CD4-positive, alpha-beta T cell treated with Interleukin-2 at 100 ng/mL for 4 hours (primary cell): ENCODE measurements around the gene CYP27A1.
A peak's percentile ranks its signal among the peaks of the same experiment; 100 is the strongest.
"Not testable (repeated sequence)": the region's sequence is repeated elsewhere in the genome, so short reads cannot be mapped to it uniquely, and the experiment has no call there.

ENCODE experiments used
- DNase-seq: peaks from one replicate; pipeline ENCODE4 v3.0.0-alpha.2; 2020; ENCODE audit warnings: low spot score

CYP27A1 gene

DNA sequence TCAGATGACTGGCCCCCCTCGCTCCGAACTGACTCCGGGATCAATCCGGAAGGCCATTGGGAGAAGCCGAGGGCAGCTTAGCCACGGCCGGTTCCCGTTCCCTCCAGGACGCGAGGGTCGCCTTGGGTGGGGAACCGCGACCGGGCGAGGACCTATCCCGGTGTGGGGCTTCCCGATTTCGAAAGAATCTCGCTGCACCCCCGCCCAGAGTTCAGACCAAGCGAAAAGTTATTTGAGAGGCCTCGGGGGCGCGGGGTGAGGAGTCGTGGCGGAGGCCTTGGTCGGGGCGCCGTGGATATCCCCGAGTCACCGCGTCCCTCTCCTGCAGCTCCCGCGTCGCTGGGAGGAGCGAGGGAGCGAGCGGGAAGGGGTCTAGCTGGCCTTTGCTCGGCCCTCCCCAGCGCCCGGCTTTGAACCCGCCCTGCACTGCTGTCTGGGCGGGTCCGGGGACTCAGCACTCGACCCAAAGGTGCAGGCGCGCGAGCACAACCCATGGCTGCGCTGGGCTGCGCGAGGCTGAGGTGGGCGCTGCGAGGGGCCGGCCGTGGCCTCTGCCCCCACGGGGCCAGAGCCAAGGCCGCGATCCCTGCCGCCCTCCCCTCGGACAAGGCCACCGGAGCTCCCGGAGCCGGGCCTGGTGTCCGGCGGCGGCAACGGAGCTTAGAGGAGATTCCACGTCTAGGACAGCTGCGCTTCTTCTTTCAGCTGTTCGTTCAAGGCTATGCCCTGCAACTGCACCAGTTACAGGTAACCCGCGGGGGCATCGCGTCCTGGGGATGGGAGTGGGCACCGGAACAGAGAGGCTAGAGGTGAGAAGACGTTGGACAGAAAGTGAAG lies at the start of gene CYP27A1:
TSS of gene CYP27A1 (plus strand) at position 457 of the 837 bp plus-strand sequence. CDS start at position 493, 36 bp downstream.
- DNase-seq: no peak

DNA sequence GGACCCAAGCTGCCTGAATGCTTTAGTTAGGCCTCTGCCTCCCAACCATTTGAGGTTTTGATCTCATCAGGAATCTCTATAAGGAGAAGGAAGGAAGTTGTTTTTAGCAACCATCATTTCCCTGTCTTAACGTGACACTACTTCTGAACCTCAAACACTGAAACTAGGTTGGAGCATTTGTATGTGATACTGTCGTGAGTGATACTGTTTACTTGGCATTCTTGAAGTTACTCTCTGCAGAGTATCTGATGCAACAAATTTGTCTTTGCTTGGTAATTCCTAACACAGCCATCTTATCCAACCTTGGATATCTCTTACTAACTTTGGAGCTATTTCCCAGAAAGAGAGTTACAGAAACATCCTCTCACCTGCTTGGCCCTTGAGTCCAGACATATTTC lies 49.2 kb upstream of the CYP27A1 start:
- no peak for DNase-seq

DNA sequence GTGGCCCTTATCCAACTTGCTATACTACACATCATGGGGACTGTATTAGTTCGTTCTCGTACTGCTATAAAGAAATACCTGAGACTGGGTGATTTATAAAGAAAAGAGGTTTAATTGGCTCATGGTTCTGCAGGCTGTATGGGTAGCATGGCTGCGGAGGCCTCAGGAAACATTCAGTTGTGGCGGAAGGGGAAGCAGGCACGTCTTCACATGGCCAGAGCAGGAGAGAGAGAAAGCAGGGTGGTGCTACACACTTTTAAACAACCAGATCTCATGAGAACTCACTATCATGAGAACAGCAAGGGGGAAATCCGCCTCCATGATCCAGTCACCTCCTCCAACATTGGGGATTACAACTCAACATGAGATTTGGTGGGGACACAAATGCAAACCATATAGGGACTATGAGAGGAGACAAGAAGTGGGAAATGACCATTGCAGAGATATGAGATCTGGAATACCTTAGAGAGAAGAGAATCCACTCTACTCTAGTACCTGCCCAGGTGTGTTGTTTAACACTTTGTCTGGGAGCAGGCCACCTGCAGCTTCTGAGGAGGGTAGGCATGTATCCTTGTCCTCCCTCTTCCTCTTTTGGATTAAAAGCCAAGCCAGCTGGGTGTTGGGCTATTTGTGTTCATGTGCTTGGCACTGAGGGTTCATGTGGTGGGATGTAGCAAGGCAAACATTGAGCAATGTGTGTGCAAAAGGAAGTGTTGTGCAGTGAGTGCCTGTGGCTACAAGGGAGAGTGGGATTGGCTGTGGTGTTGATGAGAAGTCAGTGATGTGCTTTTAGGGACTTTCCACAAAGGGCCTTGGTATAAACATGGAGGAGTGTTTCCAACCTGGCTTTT lies 48.6 kb upstream of the CYP27A1 start:
- peak; percentile 15 for DNase-seq

DNA sequence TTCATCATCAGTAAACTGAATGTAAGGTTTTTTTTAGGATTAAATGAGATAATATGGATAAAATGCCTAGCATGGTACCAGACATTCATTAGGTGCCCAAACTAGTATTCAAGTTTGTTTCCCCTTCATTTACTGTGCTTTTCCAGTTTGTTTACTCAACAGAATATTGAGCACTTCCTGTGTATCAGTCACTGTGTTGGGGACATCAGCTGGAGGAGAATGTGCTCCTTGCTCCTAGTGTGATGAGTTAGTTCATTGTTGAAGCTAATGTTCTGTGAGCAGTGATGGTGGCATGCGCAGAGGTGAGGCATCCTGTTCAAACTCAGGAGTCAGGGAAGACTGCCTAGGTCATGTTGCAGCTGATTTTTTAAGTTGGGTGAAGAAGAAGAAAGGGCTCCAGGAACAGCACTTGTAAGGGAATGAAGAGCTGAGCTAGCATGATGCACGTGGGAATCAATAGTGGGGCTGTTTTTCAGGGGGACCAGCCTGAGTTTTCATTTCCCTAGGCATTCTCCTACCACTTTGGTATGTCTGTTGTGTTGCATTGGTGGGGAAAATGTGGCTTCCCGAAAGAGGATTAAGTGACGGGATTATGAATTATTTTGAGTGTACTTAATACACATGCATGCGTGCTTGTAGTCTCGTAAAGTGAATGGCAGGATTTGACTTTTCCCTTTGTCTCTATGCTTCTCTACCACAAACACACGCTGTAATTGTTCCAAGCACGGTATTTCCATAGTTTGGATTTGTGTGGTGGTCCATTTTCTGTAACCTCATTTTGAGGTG lies 47.6 kb upstream of the CYP27A1 start:
- DNase-seq: no peak

DNA sequence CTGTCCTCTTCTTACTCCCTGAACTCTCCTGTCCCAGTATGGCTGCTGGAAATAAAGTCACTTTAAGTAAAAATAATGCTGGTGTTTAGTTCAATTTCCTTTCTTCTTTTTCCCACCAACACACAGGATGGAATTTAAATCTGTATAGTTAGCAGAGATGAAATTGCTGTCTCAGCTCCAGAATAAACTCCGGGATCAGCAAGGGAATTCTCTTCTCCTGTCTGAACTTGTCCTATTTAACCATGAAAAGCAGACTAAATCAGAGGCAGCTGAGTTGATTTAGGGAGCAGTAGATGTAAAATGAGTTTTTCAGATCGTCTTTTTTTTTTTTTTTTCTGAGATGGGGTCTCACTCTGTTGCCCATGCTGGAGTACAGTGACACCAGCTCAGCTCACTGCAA lies 45.4 kb upstream of the CYP27A1 start:
- DNase-seq: no peak

DNA sequence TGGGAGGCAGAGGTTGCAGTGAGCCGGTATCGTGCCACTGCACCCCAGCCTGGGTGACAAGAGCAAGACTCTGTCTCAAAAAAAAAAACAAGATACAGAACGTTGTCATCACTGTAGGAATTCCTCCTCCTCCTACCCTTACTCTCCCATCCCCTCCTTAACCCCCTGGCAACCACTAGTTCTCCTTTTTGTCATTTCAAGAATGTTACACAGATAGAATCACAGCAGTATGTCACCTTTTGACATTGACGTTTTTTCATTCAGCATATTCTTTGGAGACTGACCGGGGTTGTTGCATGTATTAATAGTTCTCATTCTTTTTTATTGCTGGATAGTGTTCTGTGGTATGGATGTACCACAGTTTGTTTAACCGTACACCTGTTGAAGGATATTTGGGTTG lies 38.9 kb upstream of the CYP27A1 start:
- no peak for DNase-seq

DNA sequence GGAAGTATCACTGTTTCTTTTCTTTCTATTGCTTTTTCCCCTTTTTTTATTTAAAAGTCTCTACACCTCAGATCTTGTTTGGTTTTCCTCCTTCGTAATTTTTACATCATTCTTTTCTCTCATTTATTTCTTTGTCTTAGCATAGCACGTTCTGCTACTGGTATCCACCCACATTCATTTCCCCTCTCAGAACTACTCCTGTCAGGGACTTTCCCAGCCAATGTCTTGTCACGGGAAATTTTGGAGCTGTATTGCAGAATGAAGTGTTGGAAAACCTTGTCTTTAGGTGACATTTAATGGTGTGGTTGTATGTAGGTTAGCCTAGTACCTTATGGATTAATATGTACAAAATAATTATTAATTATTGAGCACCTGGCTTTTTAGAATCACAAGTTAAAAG lies 37.3 kb upstream of the CYP27A1 start:
- DNase-seq: no peak

DNA sequence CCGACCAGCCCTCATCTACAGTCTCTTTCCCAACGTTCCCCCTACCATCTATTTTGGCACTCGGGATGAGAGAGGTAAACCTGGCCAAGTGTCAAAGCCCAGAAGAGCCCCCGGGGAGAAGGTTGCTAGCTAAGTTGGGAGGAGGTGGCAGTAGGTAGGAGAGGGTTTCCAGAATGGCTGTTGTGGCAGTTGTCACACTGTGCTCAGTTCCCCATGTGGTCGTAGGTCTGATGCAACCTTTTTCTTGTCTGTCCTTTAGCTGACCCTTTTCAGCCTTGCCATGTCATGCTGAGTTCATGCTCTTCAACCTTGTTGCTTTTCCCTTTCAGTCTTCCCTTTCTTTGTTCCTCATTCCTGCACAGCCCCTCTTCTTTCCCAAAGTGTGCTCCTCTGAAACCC lies 36.8 kb upstream of the CYP27A1 start:
- DNase-seq: no peak

DNA sequence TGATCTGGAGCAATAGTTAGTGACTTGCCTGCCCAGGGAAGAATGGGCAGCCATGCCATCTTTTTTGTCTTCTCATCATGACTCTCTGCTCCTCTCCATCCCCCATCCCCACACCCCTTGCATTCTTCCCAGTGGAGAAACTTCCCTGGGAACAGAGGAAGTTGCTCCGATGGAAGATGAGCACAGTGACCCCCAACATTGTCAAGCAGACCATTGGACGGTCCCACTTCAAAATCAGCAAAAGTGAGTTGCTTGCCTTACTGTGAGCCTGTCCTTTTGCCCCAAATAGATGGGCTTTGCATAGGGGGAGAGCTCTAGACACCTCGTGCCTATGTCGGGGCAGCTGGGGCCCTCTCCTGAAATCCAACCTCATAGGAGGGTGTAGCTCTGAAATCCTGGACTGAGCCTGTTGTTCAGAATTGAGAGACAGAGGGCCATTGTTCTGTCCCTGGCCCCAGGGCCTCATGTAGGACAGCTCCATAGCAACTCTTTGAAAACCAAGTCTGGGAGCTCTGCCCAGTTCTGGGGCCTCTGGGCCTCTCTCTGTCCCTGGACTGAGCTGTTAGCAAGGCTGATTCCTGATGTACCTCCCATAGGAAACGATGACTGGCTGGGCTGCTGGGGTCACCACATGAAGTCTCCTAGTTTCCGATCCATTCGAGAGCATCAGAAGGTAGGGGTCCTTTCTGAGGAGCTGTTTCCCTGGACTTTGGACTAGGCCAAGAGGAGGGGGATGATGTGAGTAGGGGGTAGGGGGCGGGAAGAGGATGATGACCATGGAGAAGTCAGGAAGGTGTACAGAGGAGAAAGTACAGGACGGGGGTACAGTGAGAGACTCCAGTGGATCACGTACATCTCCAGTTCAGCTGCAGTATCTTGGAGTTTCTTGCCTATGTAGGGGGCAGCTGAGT lies 36.1 kb upstream of the CYP27A1 start:
- DNase-seq: no peak

DNA sequence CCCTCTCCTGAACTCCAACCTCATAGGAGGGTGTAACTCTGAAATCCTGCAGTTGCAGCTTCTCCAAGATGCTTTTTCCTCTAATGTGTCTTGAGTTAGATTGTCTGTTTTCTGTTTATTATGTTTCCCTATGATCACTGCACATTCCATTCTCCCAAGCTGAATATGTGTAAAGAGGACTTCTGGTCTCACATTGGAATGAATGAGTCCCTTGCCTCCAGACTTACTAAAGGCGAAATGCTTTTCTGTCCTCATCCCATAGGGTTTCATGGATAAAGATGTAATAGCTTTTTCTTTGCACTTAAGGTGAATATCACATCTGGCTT lies 35.5 kb upstream of the CYP27A1 start:
- DNase-seq: no peak

DNA sequence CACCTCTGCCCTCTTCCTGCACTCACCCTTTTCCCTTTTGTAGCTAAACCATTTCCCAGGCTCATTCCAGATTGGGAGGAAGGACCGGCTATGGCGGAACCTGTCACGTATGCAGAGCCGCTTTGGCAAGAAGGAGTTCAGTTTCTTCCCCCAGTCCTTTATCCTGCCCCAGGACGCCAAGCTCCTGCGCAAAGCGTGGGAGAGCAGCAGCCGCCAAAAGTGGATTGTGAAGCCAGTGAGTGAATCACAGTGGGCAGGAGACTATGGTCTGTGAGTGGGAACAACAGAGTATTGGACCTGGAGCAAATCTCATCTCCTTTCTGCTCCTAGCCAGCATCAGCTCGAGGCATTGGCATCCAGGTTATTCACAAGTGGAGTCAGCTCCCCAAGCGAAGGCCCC lies 35.0 kb upstream of the CYP27A1 start:
- DNase-seq: no peak

DNA sequence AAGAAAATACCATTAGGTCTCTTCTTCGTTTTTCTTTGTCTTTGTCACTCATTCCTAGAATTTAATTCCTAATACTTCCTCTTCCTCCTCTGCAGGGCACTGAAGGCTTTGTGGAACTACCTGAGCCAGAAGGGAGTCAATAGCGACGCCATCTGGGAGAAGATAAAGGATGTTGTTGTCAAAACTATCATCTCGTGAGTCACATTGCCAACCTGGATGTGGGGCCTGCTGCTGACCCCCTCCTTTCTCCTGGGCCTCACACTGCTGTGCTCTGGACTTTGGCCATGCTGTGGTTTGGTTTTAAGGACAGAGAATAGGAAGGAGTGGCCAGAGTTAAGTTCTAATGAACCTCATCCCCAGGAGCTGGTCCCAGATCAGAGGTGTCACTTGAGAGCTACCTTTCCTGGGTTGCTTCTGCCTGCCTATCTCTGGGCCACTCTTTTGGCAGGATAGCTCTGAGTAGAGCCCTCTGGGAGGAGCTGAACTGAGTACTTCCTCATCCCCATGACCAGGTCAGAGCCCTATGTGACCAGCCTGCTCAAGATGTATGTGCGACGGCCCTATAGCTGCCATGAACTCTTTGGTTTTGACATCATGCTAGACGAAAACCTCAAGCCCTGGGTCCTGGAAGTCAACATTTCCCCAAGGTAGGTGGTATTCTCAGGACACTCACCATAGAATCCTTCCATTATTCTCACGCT lies 33.1 kb upstream of the CYP27A1 start:
- DNase-seq: no peak

DNA sequence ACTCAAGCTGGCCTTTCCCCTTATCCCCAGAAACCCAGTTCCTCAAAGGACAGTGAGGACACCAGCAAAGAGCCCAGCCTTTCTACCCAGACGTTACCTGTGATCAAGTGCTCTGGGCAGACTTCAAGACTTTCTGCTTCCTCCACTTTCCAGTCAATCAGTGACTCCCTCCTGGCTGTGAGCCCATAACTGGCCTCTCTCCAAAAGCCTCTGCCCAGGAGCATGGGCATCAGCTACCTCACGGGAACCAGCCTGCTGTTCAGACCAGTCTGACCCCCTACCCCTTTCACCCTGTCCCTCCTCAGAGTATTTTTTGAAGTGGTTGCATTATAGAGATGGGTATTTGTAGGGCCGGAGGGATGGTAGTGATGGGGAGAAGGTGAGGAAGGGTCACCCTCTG lies 27.7 kb upstream of the CYP27A1 start:
- no peak for DNase-seq

DNA sequence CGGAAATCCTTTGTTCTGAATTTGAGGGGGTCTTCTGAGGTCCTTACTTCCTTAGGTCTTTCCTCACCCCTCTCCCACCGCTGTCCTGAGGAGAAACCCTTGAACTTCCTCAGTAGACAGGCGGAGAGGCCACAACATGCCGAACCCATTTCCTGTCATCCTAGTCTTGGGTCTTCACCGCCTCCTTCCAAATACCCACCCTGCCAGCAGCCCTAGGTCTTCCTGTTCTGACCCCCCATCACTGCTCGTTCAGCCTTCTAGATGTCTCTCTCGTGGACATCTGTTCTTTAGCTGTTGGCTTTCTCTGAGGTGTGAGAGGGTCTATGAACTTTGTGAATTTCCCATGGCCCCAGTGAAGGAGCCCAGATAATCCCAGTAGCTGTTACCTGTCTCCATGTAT lies 27.2 kb upstream of the CYP27A1 start:
- DNase-seq: no peak

DNA sequence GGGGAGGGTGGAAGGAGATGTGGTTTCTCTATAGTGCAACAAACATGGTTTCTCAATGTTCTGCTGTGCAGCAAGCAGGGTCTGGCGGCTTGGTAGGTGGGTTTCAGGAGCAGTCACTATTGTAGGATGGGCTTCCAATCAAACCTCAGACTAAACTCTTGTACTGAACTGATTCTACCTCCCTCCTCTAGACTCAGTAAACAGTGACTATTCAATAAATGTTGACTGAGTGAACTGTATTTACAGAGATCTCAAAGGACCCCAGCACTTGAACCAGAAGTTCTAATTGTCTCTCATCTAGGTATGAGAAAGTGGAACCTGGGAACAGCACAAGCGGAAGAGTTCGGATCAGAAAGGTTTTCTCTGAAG lies 26.8 kb upstream of the CYP27A1 start:
- no peak for DNase-seq

DNA sequence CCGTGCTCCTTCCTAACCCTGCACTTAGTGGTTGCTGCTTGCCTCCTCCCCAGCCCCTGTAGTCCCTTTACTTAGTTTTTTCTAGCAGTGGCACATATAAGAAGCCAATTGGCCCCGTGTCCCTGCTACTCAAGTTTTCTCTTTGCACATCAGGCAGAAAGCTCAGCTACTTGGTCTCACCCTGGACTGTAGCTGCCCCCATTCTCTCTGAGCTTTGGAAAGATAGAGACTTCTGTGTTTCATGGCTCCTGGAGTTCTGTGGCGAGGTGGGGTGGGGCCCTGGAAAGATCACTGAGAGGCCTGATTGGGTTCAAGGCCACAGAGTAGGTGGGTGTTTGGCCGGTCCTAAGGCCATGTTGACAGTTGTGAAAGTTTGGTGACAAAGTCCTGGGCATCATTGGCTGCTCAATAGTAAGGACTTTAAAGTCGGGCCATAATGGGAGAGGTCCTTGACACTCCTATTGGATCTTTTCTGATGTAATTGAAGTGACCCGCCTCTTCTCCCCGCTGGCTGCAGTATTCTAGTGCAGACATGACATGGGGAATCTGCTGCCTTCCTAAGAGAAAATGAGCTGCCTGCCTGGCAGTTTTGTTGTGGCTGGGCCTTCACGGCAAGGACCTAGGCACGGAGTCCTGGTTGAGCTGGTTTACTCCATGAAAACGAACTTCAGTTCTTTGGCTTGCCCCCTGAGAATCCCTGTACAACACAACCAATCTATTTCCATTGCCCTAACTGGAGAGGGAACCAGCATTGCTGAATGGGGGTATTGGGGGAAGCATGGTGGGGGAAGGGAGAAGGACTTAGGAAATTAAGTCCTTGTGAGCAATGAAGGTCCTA lies 26.2 kb upstream of the CYP27A1 start:
- DNase-seq: no peak

DNA sequence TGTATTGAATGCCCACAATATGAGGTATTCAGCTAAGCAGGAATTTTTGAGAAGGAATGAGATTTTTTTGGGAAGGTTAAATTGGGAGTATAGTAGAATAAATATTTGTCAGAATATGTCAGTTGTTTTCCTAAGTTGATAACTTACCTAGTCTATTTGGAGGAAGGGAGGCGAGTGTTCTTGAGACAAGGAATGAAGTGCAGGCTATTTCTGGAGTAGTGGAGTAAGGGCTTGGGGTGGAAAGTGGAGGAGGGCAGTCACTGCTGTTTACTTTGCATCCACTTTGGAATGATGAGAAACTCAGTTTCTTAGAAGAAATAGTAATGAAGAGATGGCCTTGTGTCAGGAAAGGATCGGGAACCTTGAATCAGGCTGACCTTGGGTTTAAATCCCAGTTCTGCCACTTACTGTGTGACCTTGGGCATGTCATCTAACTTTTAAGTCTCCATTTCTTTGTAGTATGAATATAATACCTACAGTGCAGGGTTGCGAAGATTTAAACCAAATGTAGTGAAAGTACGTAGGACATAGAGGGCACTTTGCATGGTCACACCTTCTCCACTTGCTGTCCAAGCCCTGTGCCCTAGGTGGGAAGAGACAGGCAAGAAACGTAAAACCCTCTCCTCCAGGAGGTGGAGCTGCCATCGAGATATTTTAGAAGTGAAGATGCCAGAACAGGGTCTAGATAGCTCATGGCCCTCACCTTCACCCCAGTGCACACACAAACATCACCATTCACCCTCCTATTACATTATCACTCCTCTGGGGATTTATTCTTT lies 25.2 kb upstream of the CYP27A1 start:
- no peak for DNase-seq

DNA sequence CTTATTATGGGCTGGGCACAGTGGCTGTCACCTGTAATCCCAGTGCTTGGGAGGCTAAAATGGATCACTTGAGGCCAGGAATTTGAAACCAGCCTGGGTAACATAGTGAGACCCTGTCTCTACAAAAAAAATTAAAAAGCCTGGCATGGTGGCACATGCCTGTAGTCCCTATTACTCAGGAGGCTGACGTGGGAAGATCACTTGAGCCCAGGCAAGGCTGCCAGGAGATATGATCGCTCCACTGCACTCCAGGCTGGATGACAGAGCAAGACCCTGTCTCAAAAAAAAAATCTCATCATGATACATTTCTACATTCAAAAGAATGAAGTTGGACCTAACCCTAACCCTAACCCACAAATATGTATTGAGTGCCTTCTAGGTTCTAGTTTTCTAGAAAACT lies 20.2 kb upstream of the CYP27A1 start:
- DNase-seq: no peak

DNA sequence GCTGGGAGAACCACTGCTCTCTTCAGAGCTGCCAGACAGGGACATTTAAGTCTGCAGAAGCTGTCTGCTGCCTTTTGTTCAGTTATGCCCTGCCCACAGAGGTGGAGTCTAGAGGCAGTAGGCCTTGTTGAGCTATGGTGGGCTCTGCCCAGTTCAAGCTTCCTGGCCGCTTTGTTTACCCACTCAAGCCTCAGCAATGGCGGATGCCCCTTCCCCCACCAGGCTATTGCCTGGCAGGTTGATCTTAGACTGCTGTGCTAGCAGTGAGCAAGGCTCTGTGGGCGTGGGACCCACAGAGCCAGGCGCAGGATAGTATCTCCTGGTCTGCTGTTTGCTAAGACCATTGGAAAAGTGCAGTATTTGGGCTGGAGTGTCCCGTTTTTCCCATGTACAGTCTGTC lies 9.2 kb upstream of the CYP27A1 start:
- not testable (repeated sequence) for DNase-seq
